Kasumi-1 (cell line): ENCODE results near the gene ZBTB24.
"Not testable (repeated sequence)": the region's sequence is repeated elsewhere in the genome, so short reads cannot be mapped to it uniquely, and the experiment has no call there.

ENCODE experiments used
- DNase-seq, 2 experiments: peaks; one replicate each; lab custom pipeline; 2025; lab: John Stamatoyannopoulos, UW

ZBTB24 gene

GRCh38 chr6:109482905-109483734 is at the start of gene ZBTB24:
Gene ZBTB24 (minus strand): TSS chr6:109483219. CDS start chr6:109482026, 1,193 bp downstream.
- peak; percentile 73 to 85 for DNase-seq

- no peak for DNase-seq
Measured at GRCh38 chr6:109531446-109531845, 48.4 kb upstream of the ZBTB24 start.

DNA sequence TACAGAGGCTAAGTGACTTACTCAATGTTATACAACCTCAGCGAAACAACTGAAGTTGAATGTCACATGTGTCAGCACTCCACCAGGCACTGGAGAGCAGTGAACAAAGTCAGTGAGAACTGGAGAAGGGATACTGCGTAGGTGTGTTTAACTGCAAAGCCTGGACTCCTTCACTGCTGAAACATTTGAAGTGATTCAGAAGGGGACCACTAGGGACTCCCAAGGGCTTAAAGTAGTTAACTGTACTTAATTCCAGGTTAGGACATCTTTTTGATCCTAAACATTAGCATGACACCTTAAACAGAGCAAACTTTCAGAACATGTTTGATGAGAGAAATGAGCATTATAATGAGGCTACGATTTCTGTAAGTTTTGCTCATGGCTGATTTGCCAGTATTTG is 45.0 kb upstream of the ZBTB24 start:
- peak; percentile 7 to 10 for DNase-seq

- DNase-seq, result peak; percentile 74 to 89
Measured at GRCh38 chr6:109526905-109527628, 44.0 kb upstream of the ZBTB24 start.

GRCh38 chr6:109524129-109524528 is 41.1 kb upstream of the ZBTB24 start:
- DNase-seq, result no peak

DNA sequence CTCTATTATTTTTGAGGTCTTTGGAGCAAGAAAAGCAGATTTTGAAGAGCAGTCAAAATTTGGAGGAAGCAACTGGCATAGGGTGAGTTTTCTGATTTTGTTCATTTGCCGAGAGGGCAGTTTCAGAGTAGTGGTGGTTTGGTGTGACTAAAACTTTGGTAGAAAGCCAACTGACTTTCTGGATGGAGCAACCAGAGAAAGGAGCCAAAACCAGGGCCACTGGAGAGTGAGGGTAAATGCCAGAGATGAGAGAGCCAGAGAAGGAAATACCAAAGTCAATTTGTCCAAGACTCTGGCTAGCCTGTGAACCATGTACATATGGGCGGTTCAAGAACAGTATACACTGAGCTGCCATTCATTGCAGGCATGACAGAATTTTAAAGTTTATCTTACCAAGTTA is 40.5 kb upstream of the ZBTB24 start:
- no peak for DNase-seq

- DNase-seq, result no peak
Measured at GRCh38 chr6:109521080-109521479, 38.1 kb upstream of the ZBTB24 start.

GRCh38 chr6:109519647-109520046 is 36.6 kb upstream of the ZBTB24 start:
- DNase-seq, result not testable (repeated sequence)

DNA sequence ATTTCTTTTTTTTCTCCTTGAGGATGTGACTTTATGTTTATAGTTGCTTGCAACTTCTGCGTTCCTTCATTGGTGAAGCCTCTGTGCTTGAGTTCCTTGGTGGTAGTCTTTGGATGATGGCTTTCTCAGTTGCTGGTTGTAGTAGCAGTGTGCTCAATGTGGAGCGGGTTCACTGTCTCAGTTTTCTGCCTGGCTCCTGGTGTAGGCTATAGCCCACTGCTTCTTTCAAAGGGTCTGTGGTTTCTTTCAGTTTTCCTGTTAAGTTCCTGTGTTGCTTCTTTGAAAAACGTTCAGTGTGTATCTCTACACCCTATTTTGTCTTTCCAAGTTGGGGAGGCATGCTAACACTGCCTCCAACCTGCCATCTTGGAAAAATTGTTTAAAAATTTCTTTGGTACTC is 33.9 kb upstream of the ZBTB24 start:
- DNase-seq, result peak; percentile 19 to 37

GRCh38 chr6:109515781-109516409 is 32.9 kb upstream of the ZBTB24 start:
- DNase-seq, result no peak

DNA sequence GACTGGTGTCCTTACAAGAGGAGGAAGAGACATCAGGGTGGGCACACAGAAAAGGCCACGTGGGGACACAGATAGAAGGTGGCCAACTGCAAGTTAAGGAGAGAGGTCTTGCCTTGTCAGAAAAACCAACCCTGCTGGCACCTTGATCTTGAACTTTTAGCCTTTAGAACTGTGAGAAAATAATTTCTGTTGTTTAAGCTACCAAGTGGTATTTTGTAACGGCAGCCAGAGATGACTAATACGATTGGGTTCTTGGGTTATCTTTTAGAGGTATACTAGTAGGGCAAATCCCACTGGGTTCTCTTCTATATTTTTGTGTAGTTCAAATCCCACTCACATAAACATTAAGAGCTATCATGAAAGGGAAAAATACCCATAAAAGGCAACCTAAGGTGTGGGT is 31.9 kb upstream of the ZBTB24 start:
- DNase-seq, result no peak

DNA sequence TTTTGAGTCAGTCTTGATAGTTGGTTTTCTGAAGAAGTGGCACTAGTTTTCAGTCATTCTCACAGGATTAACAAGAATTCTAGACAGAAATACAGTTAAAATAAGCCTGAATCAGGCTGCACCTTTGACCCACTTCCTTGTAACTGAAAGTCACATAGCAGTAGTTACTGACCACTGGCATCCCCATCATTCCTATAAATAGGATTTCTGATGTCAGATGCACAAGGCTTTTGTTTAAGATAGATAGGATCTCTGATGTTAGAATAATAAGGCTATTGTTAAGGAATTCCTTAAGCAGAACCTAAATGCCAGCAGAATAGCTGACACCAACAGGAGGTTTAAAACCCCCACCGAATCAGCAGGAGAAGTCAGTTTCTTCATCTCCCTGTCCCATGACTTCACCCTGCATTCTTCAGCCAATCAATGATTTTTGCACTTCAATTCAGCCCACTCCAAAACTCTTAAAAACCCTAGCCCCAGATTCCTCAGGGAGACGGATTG is 30.6 kb upstream of the ZBTB24 start:
- no peak for DNase-seq

DNA sequence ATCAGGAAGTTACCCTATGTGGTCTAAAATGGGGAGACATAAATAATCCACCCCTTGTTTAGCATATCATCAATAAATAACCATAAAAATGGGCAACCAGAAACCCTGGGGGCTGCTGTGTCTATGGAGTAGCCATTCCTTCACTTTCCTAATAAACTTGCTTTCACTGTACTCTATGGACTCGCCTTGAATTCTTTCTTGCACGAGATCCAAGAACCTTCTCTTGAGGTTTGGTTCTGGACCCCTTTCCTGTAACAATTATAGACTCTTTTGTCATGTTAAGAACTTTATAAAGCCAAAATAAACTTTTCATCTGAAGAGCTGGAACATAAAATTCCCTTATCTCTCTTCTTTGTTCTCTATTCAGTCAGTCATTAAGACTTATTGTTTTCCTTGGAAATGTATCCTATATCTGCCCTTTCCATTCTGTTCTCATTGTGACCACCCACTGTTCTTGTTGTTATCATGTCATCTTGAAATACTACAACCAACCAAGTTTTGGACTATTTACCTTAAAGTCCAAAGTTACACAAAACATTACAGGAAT is 29.3 kb upstream of the ZBTB24 start:
- DNase-seq, result no peak

- DNase-seq, result no peak
Measured at GRCh38 chr6:109511832-109512231, 28.8 kb upstream of the ZBTB24 start.

GRCh38 chr6:109510358-109510757 is 27.3 kb upstream of the ZBTB24 start:
- no peak for DNase-seq

GRCh38 chr6:109508166-109508860 is 25.3 kb upstream of the ZBTB24 start:
- no peak for DNase-seq

DNA sequence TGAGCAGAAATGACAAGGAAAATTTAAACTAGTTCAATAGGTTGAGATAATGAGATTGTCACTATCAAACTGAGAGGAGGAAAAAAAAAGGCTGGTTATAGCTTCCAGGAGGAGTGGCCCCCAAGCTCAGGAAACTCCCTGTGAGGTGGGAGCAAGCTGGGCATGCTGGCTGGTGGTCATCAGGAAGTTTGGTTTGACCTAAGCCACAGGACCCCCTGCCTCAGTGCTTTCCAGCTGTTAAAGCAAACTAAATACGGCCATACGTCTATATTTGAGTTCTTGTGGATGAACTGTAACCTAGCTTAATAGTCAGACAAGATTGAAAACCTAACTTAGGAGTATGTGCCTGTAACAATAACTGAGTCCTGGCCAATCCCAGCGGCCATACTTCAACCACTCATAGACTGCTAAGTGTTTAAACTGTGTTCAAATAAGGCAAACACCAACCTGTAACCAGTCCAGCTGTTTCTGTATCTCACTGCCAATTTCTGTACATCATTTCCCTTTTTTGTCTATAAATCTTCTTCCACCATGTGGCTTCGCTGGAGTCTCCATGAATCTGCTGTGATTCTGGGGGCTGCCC is 24.6 kb upstream of the ZBTB24 start:
- no peak for DNase-seq

DNA sequence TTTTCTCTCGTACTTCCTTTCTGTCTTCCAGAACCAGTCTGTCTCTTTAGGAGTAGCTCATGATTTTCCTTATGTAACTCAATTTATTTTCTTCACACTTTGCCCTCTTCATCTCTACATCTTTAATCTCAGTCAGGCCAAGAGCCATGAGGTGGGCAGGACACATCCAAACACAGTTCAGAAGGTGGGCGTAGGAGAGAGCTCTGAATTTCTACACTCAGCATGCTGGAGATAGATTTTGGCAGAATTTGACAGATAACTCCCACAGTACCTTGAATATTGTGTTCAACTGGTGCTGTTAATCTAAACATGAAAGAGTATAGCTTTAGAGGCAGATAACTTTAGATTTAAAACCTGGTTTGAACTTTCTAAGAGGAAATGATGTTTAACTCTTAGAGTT is 23.8 kb upstream of the ZBTB24 start:
- no peak for DNase-seq

- no peak for DNase-seq
Measured at GRCh38 chr6:109506314-109506713, 23.3 kb upstream of the ZBTB24 start.

DNA sequence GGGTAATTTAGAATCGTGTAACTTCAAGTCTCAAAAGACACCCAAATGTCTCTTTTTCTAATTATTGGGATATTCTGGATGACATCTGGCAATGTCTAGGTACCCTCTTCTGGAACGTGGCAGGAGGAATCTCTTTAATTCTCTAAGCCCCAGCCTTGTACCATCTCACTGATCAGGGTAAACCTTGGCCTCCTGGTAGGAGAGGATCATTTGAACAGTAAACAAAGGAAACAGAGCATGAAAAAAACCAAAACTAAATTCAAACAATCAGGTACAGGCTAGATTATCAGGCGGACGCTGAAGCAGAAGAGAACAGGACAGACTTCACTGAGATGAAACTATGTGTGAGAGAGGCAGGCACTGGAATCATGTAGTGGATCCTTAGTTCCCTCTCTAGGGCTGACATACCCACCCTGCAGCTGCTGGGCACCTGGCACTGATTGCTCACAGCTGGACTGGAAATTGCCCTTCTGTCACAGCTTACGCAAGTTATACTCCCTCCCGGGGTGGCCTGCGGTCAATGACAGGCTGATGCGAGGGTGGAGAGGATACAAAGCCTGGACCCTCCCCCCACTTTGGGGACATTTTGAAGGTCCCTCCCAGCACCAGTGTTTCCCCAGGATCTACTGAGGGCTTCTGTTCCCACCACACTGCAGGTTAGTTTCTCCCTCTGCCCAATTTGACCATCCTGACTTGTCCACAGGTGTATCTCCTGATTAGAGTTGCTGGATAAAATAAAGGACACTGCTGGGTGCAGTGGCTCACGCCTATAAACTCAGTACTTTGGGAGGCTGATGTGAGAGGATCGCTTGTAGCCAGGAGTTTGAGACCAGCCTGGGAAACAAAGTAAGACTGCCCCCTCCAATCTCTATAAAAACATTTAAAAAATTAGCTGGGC is 20.6 kb upstream of the ZBTB24 start:
- DNase-seq, result no peak
